SK-N-MC (cell line): ENCODE measurements around the gene USP37.

ENCODE experiments used
- EZH2 ChIP-seq: fragments of 200-600 bp; sonication (generic); IDR thresholded peaks from one replicate; pipeline ENCODE4 v1.6.1; 2017; ENCODE audit warnings: antibody characterized with exemption
- FOXP2 ChIP-seq: optimal IDR thresholded peaks from 2 replicates; pipeline ENCODE3; 2011; ENCODE audit warnings: mild to moderate bottlenecking, moderate library complexity; ENCODE audit not compliant: insufficient read depth; ENCODE audit errors: extremely low read length, control extremely low read depth
- POLR2AphosphoS5 ChIP-seq: IDR thresholded peaks from 2 replicates; pipeline ENCODE4 v1.6.1; 2012; ENCODE audit warnings: mild to moderate bottlenecking, low read depth, low read length, borderline replicate concordance

DNA sequence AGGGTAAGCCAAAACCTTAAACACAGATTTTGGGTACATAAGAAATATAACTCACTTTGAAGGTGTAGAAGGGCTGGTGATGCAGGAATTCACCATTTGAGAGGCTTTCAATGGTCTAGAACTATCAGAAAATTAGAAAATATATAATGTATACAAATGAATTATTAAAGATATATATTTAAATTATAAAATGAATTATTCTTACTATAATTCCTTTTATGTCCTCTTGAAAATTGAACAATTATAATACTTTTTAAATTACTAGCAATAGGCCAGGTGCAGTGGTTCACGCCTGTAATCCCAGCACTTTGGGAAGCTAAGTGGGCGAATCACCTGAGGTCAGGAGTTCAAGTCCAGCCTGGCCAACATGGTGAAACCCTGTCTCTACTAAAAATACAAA lies 88.6 kb downstream of the USP37 start:
- no peak for TF ChIP-seq POLR2AphosphoS5
- TF ChIP-seq EZH2 = no peak
- no peak for TF ChIP-seq FOXP2
